Measurements from ENCODE around the gene SYMPK.
A peak's percentile ranks its signal among the peaks of the same experiment; 100 is the strongest.

Gene SYMPK

GRCh38 chr19:45866400-45867176 is 3.6 kb upstream of the SYMPK start:
- Histone ChIP-seq H3K4me1 (ENCODE audit: control insufficient read depth in 2 of 2, insufficient read depth in 2 of 2, low read length in 2 of 2) (peaks cover 15% of the 10 kb centered on the region in 2 donors), H3K27ac (ENCODE audit: low read depth in 2 of 2, low read length in 2 of 2) (peak overlapping the region; percentile 82 to 89), H3K9me3 (ENCODE audit: control insufficient read depth in 2 of 2, low read length in 2 of 2) (no peaks in the 10 kb centered on the region), H3K36me3 (ENCODE audit: control insufficient read depth in 2 of 2, insufficient read depth in 2 of 2, low read length in 2 of 2) (peaks cover 0 to 2% of the 10 kb centered on the region in 2 donors), H3K27me3 (ENCODE audit: control insufficient read depth in 2 of 2, insufficient read depth in 2 of 2, low read length in 2 of 2) (no peaks in the 10 kb centered on the region), H3K4me3 (ENCODE audit: low read length in 2 of 2) (peak overlapping the region; percentile 80 to 82), H3K9ac (ENCODE audit: low read depth in 1 of 2, low read length in 2 of 2) (peak overlapping the region; percentile 81 to 86)

DNA sequence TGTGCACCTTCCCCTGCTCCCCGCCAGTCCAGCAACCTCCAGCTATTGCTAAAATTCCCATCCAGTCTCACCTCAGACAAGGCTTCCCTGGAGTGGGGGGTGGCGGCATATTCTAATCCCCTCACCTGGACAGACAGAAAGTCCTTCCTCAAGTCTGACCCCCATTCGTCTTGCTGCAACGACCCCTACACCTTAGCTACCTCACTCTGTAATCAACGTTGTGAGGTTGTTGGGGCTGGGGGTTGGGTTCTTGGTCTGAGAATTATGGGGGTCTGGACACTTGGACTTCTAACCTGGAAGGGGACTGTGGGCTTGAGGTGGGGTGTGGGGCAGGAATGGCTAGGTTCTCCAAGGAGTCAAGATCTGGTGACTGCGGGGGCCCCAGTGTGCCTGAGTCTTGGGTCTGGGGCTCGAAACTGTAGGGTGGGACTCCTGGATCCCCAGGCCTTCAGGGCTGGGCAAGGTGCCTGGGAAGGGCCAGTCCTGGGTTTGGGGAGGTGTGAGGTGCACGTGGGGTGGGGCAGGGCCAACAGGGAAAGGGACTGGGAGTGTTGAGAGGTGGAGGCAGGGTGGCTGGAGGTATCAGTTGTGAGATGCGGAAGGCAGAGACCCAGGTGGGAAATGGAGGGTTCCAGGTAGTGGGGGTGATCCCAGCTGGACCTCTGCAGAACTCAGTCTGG is 2.5 kb upstream of the SYMPK start:
- peaks cover 15 to 20% of the 10 kb centered on the region in 2 donors for H3K4me1 ChIP-seq (ENCODE audit: control insufficient read depth in 2 of 2, insufficient read depth in 2 of 2, low read length in 2 of 2)
- peak overlapping the region; percentile 82 to 89 for H3K27ac ChIP-seq (ENCODE audit: low read depth in 2 of 2, low read length in 2 of 2)
- no peaks in the 10 kb centered on the region for H3K36me3 ChIP-seq (ENCODE audit: control insufficient read depth in 2 of 2, insufficient read depth in 2 of 2, low read length in 2 of 2)
- H3K9me3 ChIP-seq (ENCODE audit: control insufficient read depth in 2 of 2, low read length in 2 of 2) = no peaks in the 10 kb centered on the region
- no peaks in the 10 kb centered on the region for H3K27me3 ChIP-seq (ENCODE audit: control insufficient read depth in 2 of 2, insufficient read depth in 2 of 2, low read length in 2 of 2)
- H3K9ac ChIP-seq (ENCODE audit: low read depth in 1 of 2, low read length in 2 of 2) = peak overlapping the region; percentile 81 to 86
- H3K4me3 ChIP-seq (ENCODE audit: low read length in 2 of 2) = peak overlapping the region; percentile 80 to 82

- H3K9me3 ChIP-seq (ENCODE audit: control insufficient read depth in 2 of 2, low read length in 2 of 2) = no peaks in the 10 kb centered on the region
- peak overlapping the region; percentile 82 to 89 for H3K27ac ChIP-seq (ENCODE audit: low read depth in 2 of 2, low read length in 2 of 2)
- peak overlapping the region; percentile 80 to 82 for H3K4me3 ChIP-seq (ENCODE audit: low read length in 2 of 2)
- H3K4me1 ChIP-seq (ENCODE audit: control insufficient read depth in 2 of 2, insufficient read depth in 2 of 2, low read length in 2 of 2) = peaks cover 15 to 20% of the 10 kb centered on the region in 2 donors
- H3K36me3 ChIP-seq (ENCODE audit: control insufficient read depth in 2 of 2, insufficient read depth in 2 of 2, low read length in 2 of 2) = peaks cover 0 to under 1% of the 10 kb centered on the region in 2 donors
- peak overlapping the region; percentile 75 to 86 for H3K9ac ChIP-seq (ENCODE audit: low read depth in 1 of 2, low read length in 2 of 2)
- no peaks in the 10 kb centered on the region for H3K27me3 ChIP-seq (ENCODE audit: control insufficient read depth in 2 of 2, insufficient read depth in 2 of 2, low read length in 2 of 2)
These were observed 1.7 kb upstream of the SYMPK start for GRCh38 chr19:45864629-45865082.

- peak within 1 kb of the TSS; percentile 89 to 96 for H3K27ac ChIP-seq (ENCODE audit: low read depth in 2 of 2, low read length in 2 of 2)
- H3K9ac ChIP-seq (ENCODE audit: low read depth in 1 of 2, low read length in 2 of 2) = peak within 1 kb of the TSS; percentile 75 to 86
- H3K4me3 ChIP-seq (ENCODE audit: low read length in 2 of 2) = peak within 1 kb of the TSS; percentile 80 to 82
- no peaks in the 10 kb centered on the region for H3K9me3 ChIP-seq (ENCODE audit: control insufficient read depth in 2 of 2, low read length in 2 of 2)
- no peaks in the 10 kb centered on the region for H3K27me3 ChIP-seq (ENCODE audit: control insufficient read depth in 2 of 2, insufficient read depth in 2 of 2, low read length in 2 of 2)
- peaks cover 15 to 20% of the 10 kb centered on the region in 2 donors for H3K4me1 ChIP-seq (ENCODE audit: control insufficient read depth in 2 of 2, insufficient read depth in 2 of 2, low read length in 2 of 2)
- peaks cover 0 to 6% of the 10 kb centered on the region in 2 donors for H3K36me3 ChIP-seq (ENCODE audit: control insufficient read depth in 2 of 2, insufficient read depth in 2 of 2, low read length in 2 of 2)
These were observed 1.1 kb upstream of the SYMPK start, which contains the start of gene FOXA3 for GRCh38 chr19:45863840-45864628. Gene FOXA3 (plus strand): TSS chr19:45864326. CDS start chr19:45864457, 131 bp downstream.

DNA sequence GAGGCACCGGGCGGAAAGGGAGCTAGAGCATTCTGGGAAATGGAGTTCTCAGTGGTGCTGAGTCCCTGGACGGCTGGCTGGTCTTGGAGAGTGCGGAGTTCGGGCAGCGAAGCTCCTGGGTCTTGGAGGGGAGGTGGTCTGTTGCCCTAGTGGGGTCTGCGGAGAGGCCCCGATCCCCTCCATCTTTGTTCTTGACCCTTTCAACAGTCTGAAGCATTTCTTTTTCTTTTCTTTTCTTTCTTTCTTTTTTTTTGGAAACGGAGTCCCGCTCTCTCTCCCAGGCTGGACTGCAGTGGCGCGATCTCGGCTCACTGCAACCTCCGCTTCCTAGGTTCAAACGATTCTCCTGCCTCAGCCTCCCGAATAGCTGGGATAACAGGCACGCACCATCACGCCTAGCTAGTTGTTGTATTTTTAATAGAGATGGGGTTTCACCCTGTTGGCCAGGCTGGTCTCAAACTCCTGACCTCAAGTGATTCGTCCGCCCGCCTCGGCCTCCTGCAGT is 440 bp upstream of the SYMPK start:
- H3K27ac ChIP-seq (ENCODE audit: low read depth in 2 of 2, low read length in 2 of 2) = peak overlapping the region; percentile 68 to 96
- peaks cover 15 to 20% of the 10 kb centered on the region in 2 donors for H3K4me1 ChIP-seq (ENCODE audit: control insufficient read depth in 2 of 2, insufficient read depth in 2 of 2, low read length in 2 of 2)
- no peaks in the 10 kb centered on the region for H3K27me3 ChIP-seq (ENCODE audit: control insufficient read depth in 2 of 2, insufficient read depth in 2 of 2, low read length in 2 of 2)
- H3K36me3 ChIP-seq (ENCODE audit: control insufficient read depth in 2 of 2, insufficient read depth in 2 of 2, low read length in 2 of 2) = peaks cover 0 to 6% of the 10 kb centered on the region in 2 donors
- H3K4me3 ChIP-seq (ENCODE audit: low read length in 2 of 2) = peak overlapping the region; percentile 80 to 82
- peak overlapping the region; percentile 70 to 86 for H3K9ac ChIP-seq (ENCODE audit: low read depth in 1 of 2, low read length in 2 of 2)
- H3K9me3 ChIP-seq (ENCODE audit: control insufficient read depth in 2 of 2, low read length in 2 of 2) = no peaks in the 10 kb centered on the region

- Histone ChIP-seq H3K9ac (ENCODE audit: low read depth in 1 of 2, low read length in 2 of 2) (peak overlapping the region; percentile 82 to 85), H3K4me1 (ENCODE audit: control insufficient read depth in 2 of 2, insufficient read depth in 2 of 2, low read length in 2 of 2) (peaks cover 15 to 20% of the 10 kb centered on the region in 2 donors), H3K9me3 (ENCODE audit: control insufficient read depth in 2 of 2, low read length in 2 of 2) (no peaks in the 10 kb centered on the region), H3K4me3 (ENCODE audit: low read length in 2 of 2) (peak overlapping the region; percentile 89 to 96), H3K36me3 (ENCODE audit: control insufficient read depth in 2 of 2, insufficient read depth in 2 of 2, low read length in 2 of 2) (peaks cover 5 to 10% of the 10 kb centered on the region in 2 donors), H3K27me3 (ENCODE audit: control insufficient read depth in 2 of 2, insufficient read depth in 2 of 2, low read length in 2 of 2) (no peaks in the 10 kb centered on the region), H3K27ac (ENCODE audit: low read depth in 2 of 2, low read length in 2 of 2) (peak overlapping the region; percentile 84 to 96)
These were observed 730 bp downstream of the SYMPK start for GRCh38 chr19:45862271-45862563.

- Histone ChIP-seq H3K27me3 (ENCODE audit: control insufficient read depth in 2 of 2, insufficient read depth in 2 of 2, low read length in 2 of 2) (no peaks in the 10 kb centered on the region), H3K9ac (ENCODE audit: low read depth in 1 of 2, low read length in 2 of 2) (no peak overlapping the region), H3K4me1 (ENCODE audit: control insufficient read depth in 2 of 2, insufficient read depth in 2 of 2, low read length in 2 of 2) (peaks cover 13 to 15% of the 10 kb centered on the region in 2 donors), H3K27ac (ENCODE audit: low read depth in 2 of 2, low read length in 2 of 2) (no peak overlapping the region), H3K9me3 (ENCODE audit: control insufficient read depth in 2 of 2, low read length in 2 of 2) (no peaks in the 10 kb centered on the region), H3K36me3 (ENCODE audit: control insufficient read depth in 2 of 2, insufficient read depth in 2 of 2, low read length in 2 of 2) (peaks cover 5 to 15% of the 10 kb centered on the region in 2 donors), H3K4me3 (ENCODE audit: low read length in 2 of 2) (no peak overlapping the region)
These were observed 2.3 kb downstream of the SYMPK start for GRCh38 chr19:45860359-45861259.

DNA sequence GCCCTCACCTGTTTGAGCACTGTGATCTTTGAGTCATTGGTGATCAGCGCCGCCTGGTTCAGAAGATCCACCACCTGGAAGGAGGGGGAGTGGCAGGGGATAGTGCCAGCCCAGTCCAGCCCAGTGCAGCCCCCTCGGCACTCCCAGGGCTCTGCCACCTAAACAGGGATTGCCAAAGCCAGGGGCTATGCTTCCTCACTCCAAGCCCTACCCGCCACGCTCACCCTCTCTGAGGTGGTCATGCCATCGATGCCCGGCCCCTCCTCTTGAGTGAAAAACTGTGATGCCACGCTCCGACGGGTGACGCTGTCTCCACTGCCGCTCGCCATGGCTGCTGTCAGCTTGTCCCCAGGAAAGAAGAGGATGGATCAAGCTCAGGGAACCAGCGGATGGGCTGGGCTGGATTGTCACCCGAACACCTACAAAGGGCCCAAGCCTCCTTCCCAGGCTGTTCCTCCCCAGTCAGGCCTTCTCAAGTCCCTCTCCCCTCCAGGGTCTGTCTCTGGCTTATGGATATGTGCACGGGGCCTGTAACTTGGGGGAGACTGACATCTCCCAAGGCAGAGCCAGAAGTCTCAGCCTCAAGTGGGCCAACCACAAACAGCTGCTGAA is 8.7 kb downstream of the SYMPK start:
- Histone ChIP-seq H3K9ac (ENCODE audit: low read depth in 1 of 2, low read length in 2 of 2) (no peak overlapping the region), H3K4me1 (ENCODE audit: control insufficient read depth in 2 of 2, insufficient read depth in 2 of 2, low read length in 2 of 2) (no peaks in the 10 kb centered on the region), H3K9me3 (ENCODE audit: control insufficient read depth in 2 of 2, low read length in 2 of 2) (no peaks in the 10 kb centered on the region), H3K36me3 (ENCODE audit: control insufficient read depth in 2 of 2, insufficient read depth in 2 of 2, low read length in 2 of 2) (peaks cover 27 to 53% of the 10 kb centered on the region in 2 donors), H3K4me3 (ENCODE audit: low read length in 2 of 2) (no peak overlapping the region), H3K27ac (ENCODE audit: low read depth in 2 of 2, low read length in 2 of 2) (no peak overlapping the region), H3K27me3 (ENCODE audit: control insufficient read depth in 2 of 2, insufficient read depth in 2 of 2, low read length in 2 of 2) (no peaks in the 10 kb centered on the region)

GRCh38 chr19:45852983-45853382 is 10.0 kb downstream of the SYMPK start:
- no peaks in the 10 kb centered on the region for H3K9me3 ChIP-seq (ENCODE audit: control insufficient read depth in 2 of 2, low read length in 2 of 2)
- no peaks in the 10 kb centered on the region for H3K4me1 ChIP-seq (ENCODE audit: control insufficient read depth in 2 of 2, insufficient read depth in 2 of 2, low read length in 2 of 2)
- no peaks in the 10 kb centered on the region for H3K27me3 ChIP-seq (ENCODE audit: control insufficient read depth in 2 of 2, insufficient read depth in 2 of 2, low read length in 2 of 2)
- no peak overlapping the region for H3K27ac ChIP-seq (ENCODE audit: low read depth in 2 of 2, low read length in 2 of 2)
- H3K36me3 ChIP-seq (ENCODE audit: control insufficient read depth in 2 of 2, insufficient read depth in 2 of 2, low read length in 2 of 2) = peaks cover 36 to 61% of the 10 kb centered on the region in 2 donors
- H3K9ac ChIP-seq (ENCODE audit: low read depth in 1 of 2, low read length in 2 of 2) = no peak overlapping the region
- H3K4me3 ChIP-seq (ENCODE audit: low read length in 2 of 2) = no peak overlapping the region

Measured in mucosa of rectum (tissue), 2 donors.